ENCODE data around the gene HSPB1. TPM values are rescaled to one million over a fixed set of nuclear protein-coding genes. Genes with fewer than 3 reads are reported as not detected.
A peak's percentile ranks its signal among the peaks of the same experiment; 100 is the strongest.
"Not testable (repeated sequence)": the region's sequence is repeated elsewhere in the genome, so short reads cannot be mapped to it uniquely, and the experiment has no call there.

Gene HSPB1
- total RNA-seq, 1 donor from 2014 or later = 80.4 TPM

DNA sequence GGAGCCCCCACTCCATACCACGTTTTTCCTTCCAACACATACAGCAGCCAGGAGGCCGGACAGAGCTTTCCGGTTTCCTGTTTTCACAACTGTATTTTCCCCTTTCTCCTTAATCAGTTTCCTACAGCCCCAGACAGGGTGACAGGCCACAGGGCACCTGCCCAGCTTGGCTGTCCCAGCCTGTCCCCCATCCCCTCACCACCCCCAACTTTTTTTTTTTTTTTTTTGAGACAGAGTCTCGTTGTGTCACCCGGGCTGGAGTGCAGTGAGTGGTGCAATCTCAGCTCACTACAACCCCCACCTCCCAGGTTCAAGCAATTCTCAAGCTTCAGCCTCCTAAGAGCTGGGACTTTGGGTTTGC lies 10.3 kb upstream of the HSPB1 start:
- H3K36me3 ChIP-seq (ENCODE audit: control insufficient read depth in 3 of 3, insufficient read depth in 3 of 3, low read length in 3 of 3) = no peaks in the 10 kb centered on the region
- peak overlapping the region; percentile 97 for H3K27ac ChIP-seq (ENCODE audit: low read depth, low read length)
- no peaks in the 10 kb centered on the region for H3K9me3 ChIP-seq (ENCODE audit: control insufficient read depth in 3 of 3, low read length in 3 of 3)
- no peaks in the 10 kb centered on the region for H3K27me3 ChIP-seq (ENCODE audit: control insufficient read depth in 3 of 3, insufficient read depth in 3 of 3, low read length in 3 of 3)
- H3K4me1 ChIP-seq (ENCODE audit: control insufficient read depth in 3 of 3, insufficient read depth in 3 of 3, low read length in 3 of 3) = peaks cover 30 to 50% (median 39%) of the 10 kb centered on the region in 3 donors
- peak overlapping the region; percentile 64 to 70 (median 66) for H3K4me3 ChIP-seq (ENCODE audit: low read length in 3 of 3)
- peak overlapping the region; percentile 85 to 86 (median 85) for H3K9ac ChIP-seq (ENCODE audit: low read depth in 1 of 3, low read length in 3 of 3)

DNA sequence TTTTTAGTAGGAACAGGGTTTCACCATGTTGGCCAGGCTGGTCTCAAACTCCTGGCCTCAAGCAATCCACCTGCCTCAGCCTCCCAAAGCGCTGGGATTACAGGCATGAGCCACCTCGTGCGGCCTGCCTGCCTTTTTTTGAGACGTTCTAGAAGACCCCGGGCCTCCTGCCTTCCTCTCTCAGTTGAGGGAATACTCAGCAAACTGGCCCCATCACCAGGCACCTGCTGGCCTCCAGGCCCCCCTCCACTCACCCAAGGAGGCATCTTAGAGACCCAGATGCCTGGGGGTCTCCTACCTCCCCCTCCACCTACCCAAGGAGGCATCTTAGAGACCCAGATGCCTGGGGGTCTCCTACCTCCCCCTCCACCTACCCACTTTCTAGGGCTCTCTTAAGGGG lies 9.6 kb upstream of the HSPB1 start:
- H3K27me3 ChIP-seq (ENCODE audit: control insufficient read depth in 3 of 3, insufficient read depth in 3 of 3, low read length in 3 of 3); H3K9ac ChIP-seq (ENCODE audit: low read depth in 1 of 3, low read length in 3 of 3); H3K4me3 ChIP-seq (ENCODE audit: low read length in 3 of 3); H3K36me3 ChIP-seq (ENCODE audit: control insufficient read depth in 3 of 3, insufficient read depth in 3 of 3, low read length in 3 of 3); H3K9me3 ChIP-seq (ENCODE audit: control insufficient read depth in 3 of 3, low read length in 3 of 3): not testable (repeated sequence)
- Histone ChIP-seq H3K4me1 (ENCODE audit: control insufficient read depth in 3 of 3, insufficient read depth in 3 of 3, low read length in 3 of 3) (peaks cover 36 to 56% (median 44%) of the 10 kb centered on the region in 3 donors), H3K27ac (ENCODE audit: low read depth, low read length) (peak overlapping the region; percentile 97)

DNA sequence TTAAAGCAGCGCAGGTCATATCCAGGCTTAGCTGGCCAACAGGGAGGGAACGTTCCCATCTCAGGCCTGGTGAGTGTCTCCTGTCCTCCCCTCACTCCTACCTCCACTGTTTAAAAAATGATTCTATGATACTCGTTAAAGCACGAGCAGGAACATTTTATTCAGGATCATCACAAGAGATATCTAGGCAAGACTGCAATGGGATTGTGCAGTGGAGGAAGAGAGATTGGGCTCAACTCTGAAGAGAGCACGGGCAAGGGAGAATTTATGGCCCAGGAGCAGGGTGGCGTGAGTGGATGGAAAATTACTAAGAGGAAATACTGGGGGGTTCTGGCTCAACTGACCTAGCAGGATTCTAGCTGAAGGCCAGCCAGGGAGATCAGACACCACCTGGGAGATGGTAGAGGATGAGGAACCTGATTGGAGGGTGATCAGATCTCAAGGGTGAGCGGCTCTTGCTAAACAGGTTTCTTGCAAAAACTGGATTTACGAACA lies 9.0 kb upstream of the HSPB1 start:
- Histone ChIP-seq H3K27me3 (ENCODE audit: control insufficient read depth in 3 of 3, insufficient read depth in 3 of 3, low read length in 3 of 3) (no peaks in the 10 kb centered on the region), H3K4me1 (ENCODE audit: control insufficient read depth in 3 of 3, insufficient read depth in 3 of 3, low read length in 3 of 3) (peaks cover 36 to 56% (median 44%) of the 10 kb centered on the region in 3 donors), H3K9me3 (ENCODE audit: control insufficient read depth in 3 of 3, low read length in 3 of 3) (no peaks in the 10 kb centered on the region), H3K27ac (ENCODE audit: low read depth, low read length) (peak overlapping the region; percentile 97), H3K9ac (ENCODE audit: low read depth in 1 of 3, low read length in 3 of 3) (peak overlapping the region in 1 of 3 donors; percentile 91), H3K36me3 (ENCODE audit: control insufficient read depth in 3 of 3, insufficient read depth in 3 of 3, low read length in 3 of 3) (no peaks in the 10 kb centered on the region), H3K4me3 (ENCODE audit: low read length in 3 of 3) (peak overlapping the region in 1 of 3 donors; percentile 39)

DNA sequence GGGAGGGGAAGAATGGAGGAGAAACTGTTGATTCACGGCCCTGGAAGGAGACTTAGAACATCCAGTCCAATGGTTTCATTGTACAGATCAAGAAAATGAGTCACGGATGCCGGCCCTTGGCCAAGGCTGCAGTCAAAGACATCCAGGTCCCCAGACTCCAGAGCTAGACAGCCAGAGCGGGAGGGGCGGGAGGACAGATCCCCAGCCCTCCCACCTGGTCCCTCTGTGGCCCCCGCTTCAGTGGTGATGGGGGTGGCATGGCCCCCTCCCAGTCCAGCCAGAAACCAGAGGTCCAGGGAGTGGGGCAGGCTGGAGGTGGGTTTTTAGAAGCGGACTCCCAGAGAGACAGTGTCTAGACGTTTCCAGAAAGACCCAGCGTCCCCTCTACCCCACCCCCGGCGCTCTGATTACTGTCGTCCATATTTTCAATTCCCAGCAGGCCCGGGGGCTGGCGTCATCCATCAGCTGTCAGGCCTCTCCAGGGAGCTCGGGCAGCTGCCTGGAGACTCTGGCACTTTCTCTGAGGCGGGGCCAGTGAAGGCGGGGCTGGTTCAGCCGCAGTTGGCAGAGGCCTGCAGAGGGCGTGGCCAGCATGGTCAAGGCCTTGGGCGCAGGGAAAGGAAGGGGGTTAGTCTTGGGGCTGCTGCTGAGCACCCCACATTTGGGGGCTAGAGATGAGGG lies 8.0 kb upstream of the HSPB1 start:
- Histone ChIP-seq H3K9ac (ENCODE audit: low read depth in 1 of 3, low read length in 3 of 3) (peak overlapping the region; percentile 65 to 91 (median 73)), H3K9me3 (ENCODE audit: control insufficient read depth in 3 of 3, low read length in 3 of 3) (no peaks in the 10 kb centered on the region), H3K4me1 (ENCODE audit: control insufficient read depth in 3 of 3, insufficient read depth in 3 of 3, low read length in 3 of 3) (peaks cover 36 to 56% (median 44%) of the 10 kb centered on the region in 3 donors), H3K27me3 (ENCODE audit: control insufficient read depth in 3 of 3, insufficient read depth in 3 of 3, low read length in 3 of 3) (no peaks in the 10 kb centered on the region), H3K4me3 (ENCODE audit: low read length in 3 of 3) (peak overlapping the region; percentile 39 to 76 (median 64)), H3K36me3 (ENCODE audit: control insufficient read depth in 3 of 3, insufficient read depth in 3 of 3, low read length in 3 of 3) (no peaks in the 10 kb centered on the region), H3K27ac (ENCODE audit: low read depth, low read length) (peak overlapping the region; percentile 97)

DNA sequence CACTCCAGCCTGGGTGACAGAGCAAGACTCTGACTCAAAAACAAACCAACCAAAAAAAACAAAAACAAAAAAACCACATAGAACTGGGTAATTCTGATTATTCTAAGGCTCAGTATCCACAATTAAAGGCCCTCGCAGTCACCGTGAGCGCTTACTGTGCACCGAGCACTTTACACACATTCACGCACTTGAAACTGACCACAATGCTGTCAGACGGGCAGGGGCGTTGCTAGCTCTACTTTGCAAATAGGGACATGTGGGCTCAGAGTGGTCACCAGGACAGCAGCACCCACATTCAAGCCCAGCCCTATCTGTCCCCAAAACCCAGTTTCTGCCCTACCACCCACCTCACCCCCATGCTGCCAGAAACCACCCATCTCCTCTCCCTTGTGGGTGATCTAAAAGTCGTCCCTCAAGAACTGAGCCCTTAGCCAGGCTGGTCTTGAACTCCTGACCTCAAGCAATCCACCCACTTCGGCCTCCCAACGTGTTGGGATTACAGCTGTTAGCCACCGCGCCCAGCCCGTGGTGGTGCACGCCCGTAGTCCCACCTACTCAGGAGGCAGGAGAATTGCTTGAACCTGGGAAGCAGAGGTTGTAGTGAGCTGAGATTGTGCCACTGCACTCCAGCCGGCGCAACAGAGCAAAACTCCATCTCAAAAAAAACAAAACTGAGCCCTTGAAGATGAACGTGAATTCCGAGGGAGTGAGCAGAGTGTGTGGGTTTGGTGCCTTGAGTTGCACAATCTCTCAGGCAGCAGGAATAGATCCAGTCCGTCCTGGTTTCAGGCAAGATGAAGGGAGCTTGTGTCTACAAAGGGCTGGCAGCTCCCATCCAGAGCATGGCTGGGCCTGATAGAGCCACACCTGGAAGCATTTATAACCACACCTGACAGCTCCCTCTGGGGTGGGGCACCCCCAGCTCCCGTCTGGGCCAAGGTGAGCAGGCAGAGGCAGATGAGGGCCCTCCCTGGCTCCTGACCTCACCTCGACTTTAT lies 5.4 kb upstream of the HSPB1 start:
- Histone ChIP-seq H3K36me3 (ENCODE audit: control insufficient read depth in 3 of 3, insufficient read depth in 3 of 3, low read length in 3 of 3) (no peaks in the 10 kb centered on the region), H3K27ac (ENCODE audit: low read depth, low read length) (peak overlapping the region; percentile 97), H3K4me3 (ENCODE audit: low read length in 3 of 3) (no peak overlapping the region), H3K9me3 (ENCODE audit: control insufficient read depth in 3 of 3, low read length in 3 of 3) (no peaks in the 10 kb centered on the region), H3K4me1 (ENCODE audit: control insufficient read depth in 3 of 3, insufficient read depth in 3 of 3, low read length in 3 of 3) (peaks cover 33 to 55% (median 41%) of the 10 kb centered on the region in 3 donors), H3K27me3 (ENCODE audit: control insufficient read depth in 3 of 3, insufficient read depth in 3 of 3, low read length in 3 of 3) (no peaks in the 10 kb centered on the region), H3K9ac (ENCODE audit: low read depth in 1 of 3, low read length in 3 of 3) (peak overlapping the region; percentile 30 to 35 (median 32))

DNA sequence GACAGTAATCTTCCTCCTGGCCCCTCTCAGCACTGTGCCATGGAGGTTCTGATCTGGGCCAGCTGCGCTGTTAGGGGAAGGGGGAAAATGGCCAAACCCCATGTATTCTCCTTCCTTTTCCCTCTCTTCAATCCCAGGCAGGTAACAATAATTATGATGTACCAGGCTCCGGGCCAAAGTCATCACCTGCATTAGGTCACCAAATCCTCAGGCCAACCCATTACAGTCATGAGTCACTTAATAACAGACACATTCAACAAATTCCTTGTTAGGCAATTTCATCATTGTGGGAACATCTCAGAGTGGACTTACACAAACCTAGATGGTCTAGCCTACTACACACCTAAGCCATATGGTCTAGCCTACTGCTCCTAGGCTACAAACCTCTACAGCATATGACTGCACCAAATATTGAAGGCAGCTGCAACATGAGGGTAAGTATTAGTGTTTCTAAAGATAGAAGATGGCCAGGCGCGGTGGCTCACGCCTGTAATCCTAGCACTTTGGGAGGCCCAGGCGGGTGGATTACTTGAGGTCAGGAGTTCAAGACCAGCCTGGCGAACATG lies 2.2 kb upstream of the HSPB1 start:
- peaks cover 29 to 52% (median 31%) of the 10 kb centered on the region in 3 donors for H3K4me1 ChIP-seq (ENCODE audit: control insufficient read depth in 3 of 3, insufficient read depth in 3 of 3, low read length in 3 of 3)
- H3K27ac ChIP-seq (ENCODE audit: low read depth, low read length) = peak overlapping the region; percentile 11
- H3K36me3 ChIP-seq (ENCODE audit: control insufficient read depth in 3 of 3, insufficient read depth in 3 of 3, low read length in 3 of 3) = peaks cover 5 to 14% (median 7%) of the 10 kb centered on the region in 3 donors
- H3K9ac ChIP-seq (ENCODE audit: low read depth in 1 of 3, low read length in 3 of 3) = no peak overlapping the region
- H3K4me3 ChIP-seq (ENCODE audit: low read length in 3 of 3) = no peak overlapping the region
- no peaks in the 10 kb centered on the region for H3K27me3 ChIP-seq (ENCODE audit: control insufficient read depth in 3 of 3, insufficient read depth in 3 of 3, low read length in 3 of 3)
- no peaks in the 10 kb centered on the region for H3K9me3 ChIP-seq (ENCODE audit: control insufficient read depth in 3 of 3, low read length in 3 of 3)

DNA sequence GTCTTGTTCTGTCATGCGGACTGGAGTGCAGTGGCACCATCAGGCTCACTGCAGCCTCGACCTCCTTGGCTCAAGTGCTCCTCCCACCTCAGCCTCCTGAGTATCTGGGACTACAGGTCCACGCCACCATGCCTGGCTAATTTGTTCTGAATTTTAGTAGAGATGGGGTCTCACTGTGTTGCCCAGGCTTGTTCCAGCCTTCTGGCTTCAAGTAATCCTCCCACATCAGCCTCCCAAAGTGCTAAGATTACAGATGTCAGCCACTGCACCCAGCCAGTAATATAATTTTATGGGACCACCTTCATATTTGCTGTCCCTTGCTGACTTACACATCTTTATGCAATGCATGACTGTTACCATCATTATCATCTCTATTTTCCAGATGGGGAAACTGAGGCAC lies 1.5 kb upstream of the HSPB1 start:
- peaks cover 5 to 14% (median 7%) of the 10 kb centered on the region in 3 donors for H3K36me3 ChIP-seq (ENCODE audit: control insufficient read depth in 3 of 3, insufficient read depth in 3 of 3, low read length in 3 of 3)
- H3K9me3 ChIP-seq (ENCODE audit: control insufficient read depth in 3 of 3, low read length in 3 of 3) = no peaks in the 10 kb centered on the region
- H3K4me1 ChIP-seq (ENCODE audit: control insufficient read depth in 3 of 3, insufficient read depth in 3 of 3, low read length in 3 of 3) = peaks cover 33 to 54% (median 36%) of the 10 kb centered on the region in 3 donors
- H3K9ac ChIP-seq (ENCODE audit: low read depth in 1 of 3, low read length in 3 of 3) = no peak overlapping the region
- no peaks in the 10 kb centered on the region for H3K27me3 ChIP-seq (ENCODE audit: control insufficient read depth in 3 of 3, insufficient read depth in 3 of 3, low read length in 3 of 3)
- peak overlapping the region; percentile 25 for H3K27ac ChIP-seq (ENCODE audit: low read depth, low read length)
- H3K4me3 ChIP-seq (ENCODE audit: low read length in 3 of 3) = no peak overlapping the region

DNA sequence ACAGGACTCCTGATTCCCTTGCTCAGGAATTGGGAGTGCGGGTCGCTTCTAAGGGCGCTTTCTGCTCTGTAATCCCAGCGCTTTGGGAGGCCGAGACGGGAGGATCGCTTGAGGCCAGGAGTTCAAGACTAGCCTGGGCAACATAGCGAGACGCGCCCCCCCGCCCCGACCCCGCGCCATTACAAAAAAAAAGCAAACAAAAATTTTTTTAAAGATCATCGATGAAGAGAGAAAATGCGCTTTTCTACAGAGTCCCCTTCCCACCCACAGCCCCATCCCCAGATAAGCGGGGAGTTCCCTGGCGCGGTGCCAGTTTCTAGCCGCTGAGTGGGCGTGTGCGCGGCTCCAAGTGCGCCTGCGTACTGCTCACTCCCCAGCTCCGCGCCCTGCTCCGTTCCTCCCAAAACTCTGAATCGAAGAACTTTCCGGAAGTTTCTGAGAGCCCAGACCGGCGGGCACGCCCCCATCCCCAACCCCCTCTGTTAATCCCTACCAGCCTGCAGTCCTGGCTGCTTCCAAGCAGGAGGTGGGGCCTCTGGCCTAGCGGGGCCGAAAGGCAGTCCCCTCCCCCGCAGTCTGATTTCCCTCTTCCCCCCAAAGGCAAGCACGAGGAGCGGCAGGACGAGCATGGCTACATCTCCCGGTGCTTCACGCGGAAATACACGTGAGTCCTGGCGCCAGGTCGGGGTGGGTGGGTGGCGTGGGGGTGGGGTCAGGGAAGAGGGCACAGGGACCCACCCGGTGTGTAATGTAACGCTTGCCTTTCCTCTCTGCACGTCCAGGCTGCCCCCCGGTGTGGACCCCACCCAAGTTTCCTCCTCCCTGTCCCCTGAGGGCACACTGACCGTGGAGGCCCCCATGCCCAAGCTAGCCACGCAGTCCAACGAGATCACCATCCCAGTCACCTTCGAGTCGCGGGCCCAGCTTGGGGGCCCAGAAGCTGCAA lies 1.0 kb downstream of the HSPB1 start:
- H3K27me3 ChIP-seq (ENCODE audit: control insufficient read depth in 3 of 3, insufficient read depth in 3 of 3, low read length in 3 of 3) = no peaks in the 10 kb centered on the region
- peak overlapping the region; percentile 99 for H3K27ac ChIP-seq (ENCODE audit: low read depth, low read length)
- H3K4me1 ChIP-seq (ENCODE audit: control insufficient read depth in 3 of 3, insufficient read depth in 3 of 3, low read length in 3 of 3) = peaks cover 42 to 64% (median 49%) of the 10 kb centered on the region in 3 donors
- peak overlapping the region; percentile 90 to 99 (median 98) for H3K9ac ChIP-seq (ENCODE audit: low read depth in 1 of 3, low read length in 3 of 3)
- H3K4me3 ChIP-seq (ENCODE audit: low read length in 3 of 3) = peak overlapping the region; percentile 85 to 95 (median 92)
- H3K9me3 ChIP-seq (ENCODE audit: control insufficient read depth in 3 of 3, low read length in 3 of 3) = no peaks in the 10 kb centered on the region
- H3K36me3 ChIP-seq (ENCODE audit: control insufficient read depth in 3 of 3, insufficient read depth in 3 of 3, low read length in 3 of 3) = peaks cover 5 to 14% (median 7%) of the 10 kb centered on the region in 3 donors

DNA sequence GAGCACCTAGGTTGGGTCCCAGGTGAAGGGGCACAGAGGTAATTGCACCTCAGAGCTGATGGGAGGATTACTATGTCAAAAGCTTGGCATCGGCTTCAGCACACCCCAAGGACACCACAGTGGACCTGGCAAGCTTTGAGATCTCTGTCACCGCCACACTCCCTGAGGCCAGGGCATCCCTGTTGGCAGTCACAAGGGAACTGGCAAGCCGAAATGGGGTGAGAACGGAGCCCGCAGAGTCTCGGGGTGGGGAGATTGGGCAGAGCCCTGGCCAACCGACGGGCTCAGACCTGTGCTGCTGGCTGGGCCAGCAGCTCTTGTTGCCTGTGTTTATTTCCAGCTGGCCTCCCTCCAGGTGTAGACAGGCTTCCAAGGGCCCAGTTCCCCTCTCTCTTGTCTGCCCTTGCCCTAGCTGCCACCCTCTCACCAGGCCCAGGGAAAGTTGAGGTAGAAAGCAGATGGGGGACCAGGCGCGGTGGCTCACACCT lies 2.5 kb downstream of the HSPB1 start:
- peak overlapping the region; percentile 85 to 95 (median 92) for H3K4me3 ChIP-seq (ENCODE audit: low read length in 3 of 3)
- H3K9ac ChIP-seq (ENCODE audit: low read depth in 1 of 3, low read length in 3 of 3) = peak overlapping the region; percentile 68 to 99 (median 98)
- H3K27me3 ChIP-seq (ENCODE audit: control insufficient read depth in 3 of 3, insufficient read depth in 3 of 3, low read length in 3 of 3) = no peaks in the 10 kb centered on the region
- peaks cover 42 to 70% (median 49%) of the 10 kb centered on the region in 3 donors for H3K4me1 ChIP-seq (ENCODE audit: control insufficient read depth in 3 of 3, insufficient read depth in 3 of 3, low read length in 3 of 3)
- H3K9me3 ChIP-seq (ENCODE audit: control insufficient read depth in 3 of 3, low read length in 3 of 3) = no peaks in the 10 kb centered on the region
- peak overlapping the region; percentile 99 for H3K27ac ChIP-seq (ENCODE audit: low read depth, low read length)
- H3K36me3 ChIP-seq (ENCODE audit: control insufficient read depth in 3 of 3, insufficient read depth in 3 of 3, low read length in 3 of 3) = peaks cover 7 to 14% (median 7%) of the 10 kb centered on the region in 3 donors

All from skeletal muscle tissue (tissue), 4 donors.